OCI-LY3 (cell line): Measurements from ENCODE around the gene CD3E.

ENCODE experiments used
- H2AFZ ChIP-seq: fragments of 200-600, 300-600 bp; shearing (Covaris generic); 2 replicates; pipeline ENCODE4 v1.6.0; 2014; ENCODE audit warnings: antibody characterized with exemption, low read depth, low read length
- H3K27ac ChIP-seq: fragments of 200-600, 300-600 bp; sonication (generic); 2 replicates; pipeline ENCODE4 v1.5.1; 2014; ENCODE audit warnings: mild to moderate bottlenecking, low read length, moderate library complexity, mixed read lengths
- H3K27me3 ChIP-seq: fragments of 200-600, 300-600 bp; sonication (generic); 2 replicates; pipeline ENCODE4 v1.6.1; 2014; ENCODE audit warnings: low read depth, low read length, mixed read lengths
- H3K36me3 ChIP-seq: fragments of 200-600, 300-600 bp; sonication (generic); replicated peaks from 2 replicates; pipeline ENCODE3; 2014; ENCODE audit warnings: low read depth, low read length, mixed read lengths
- H3K4me1 ChIP-seq: fragments of 300-600, 200-600 bp; sonication (generic); 2 replicates; pipeline ENCODE4 v1.6.1; 2014; ENCODE audit warnings: low read length, mixed read lengths
- H3K4me2 ChIP-seq: fragments of 200-600, 300-600 bp; sonication (generic); 2 replicates; pipeline ENCODE4 v1.6.1; 2014; ENCODE audit warnings: low read length, mixed read lengths
- H3K4me3 ChIP-seq: fragments of 300-600, 200-600 bp; sonication (generic); 2 replicates; pipeline ENCODE4 v1.5.1; 2014; ENCODE audit warnings: antibody characterized with exemption, mild to moderate bottlenecking, low read length, moderate library complexity
- H3K79me2 ChIP-seq: fragments of 300-600, 200-600 bp; shearing (Covaris generic); 2 replicates; pipeline ENCODE4 v1.6.1; 2014; ENCODE audit warnings: mild to moderate bottlenecking, low read length, mixed read lengths
- H3K9ac ChIP-seq: fragments of 300-600, 200-600 bp; shearing (Covaris generic); 2 replicates; pipeline ENCODE4 v1.6.0; 2014; ENCODE audit warnings: mild to moderate bottlenecking, low read length, moderate library complexity
- H3K9me3 ChIP-seq: fragments of 200-600, 300-600 bp; shearing (Covaris generic); 2 replicates; pipeline ENCODE4 v1.6.1; 2014; ENCODE audit warnings: low read length, mixed read lengths; ENCODE audit not compliant: insufficient read depth
- H4K20me1 ChIP-seq: fragments of 200-600, 300-600 bp; sonication (generic); 2 replicates; pipeline ENCODE4 v1.6.1; 2016; ENCODE audit warnings: low read length, mixed read lengths; ENCODE audit not compliant: insufficient read depth
- CTCF ChIP-seq: fragments of 200-600, 300-600 bp; sonication (generic); IDR thresholded peaks from 2 replicates; pipeline ENCODE4 v1.5.1; 2014; ENCODE audit warnings: antibody characterized with exemption, low read length, low read depth
- EZH2phosphoT487 ChIP-seq: fragments of 200-600 bp; shearing (Covaris generic); IDR thresholded peaks from 2 replicates; pipeline ENCODE4 v1.6.1; 2018; ENCODE audit warnings: antibody characterized with exemption, mixed run types, low read depth

CD3E gene

GRCh38 chr11:118304568-118305248 lies at the start of gene CD3E:
Gene CD3E (plus strand): TSS chr11:118304730. CDS start chr11:118304953, 223 bp downstream.
- H3K9me3 ChIP-seq = no peaks in the 10 kb centered on the region
- no peaks in the 10 kb centered on the region for H3K79me2 ChIP-seq
- no peak within 1 kb of the TSS for H3K9ac ChIP-seq
- H3K4me3 ChIP-seq = no peak within 1 kb of the TSS
- TF ChIP-seq EZH2phosphoT487 = no peak
- no peak for TF ChIP-seq CTCF
- H4K20me1 ChIP-seq = no peaks in the 10 kb centered on the region
- no peaks in the 10 kb centered on the region for H3K36me3 ChIP-seq
- peak within 1 kb of the TSS; percentile 74; the same call in 1 of the 2 replicates for H2AFZ ChIP-seq
- H3K27ac ChIP-seq = no peak within 1 kb of the TSS
- H3K27me3 ChIP-seq = peaks cover 14% of the 10 kb centered on the region; the same call in 1 of the 2 replicates
- no peaks in the 10 kb centered on the region for H3K4me1 ChIP-seq
- no peak within 1 kb of the TSS for H3K4me2 ChIP-seq

- H3K4me2 ChIP-seq = no peak overlapping the region
- H3K4me1 ChIP-seq = peaks cover 8% of the 10 kb centered on the region
- H4K20me1 ChIP-seq = no peaks in the 10 kb centered on the region
- no peaks in the 10 kb centered on the region for H3K9me3 ChIP-seq
- no peak overlapping the region for H2AFZ ChIP-seq
- H3K27ac ChIP-seq = no peak overlapping the region
- H3K79me2 ChIP-seq = no peaks in the 10 kb centered on the region
- peaks cover 5% of the 10 kb centered on the region for H3K27me3 ChIP-seq
- H3K36me3 ChIP-seq = no peaks in the 10 kb centered on the region
- H3K9ac ChIP-seq = no peak overlapping the region
- H3K4me3 ChIP-seq = no peak overlapping the region
- TF ChIP-seq CTCF = no peak
- no peak for TF ChIP-seq EZH2phosphoT487
Observed at GRCh38 chr11:118258410-118258809, 46.1 kb upstream of the CD3E start.

- Histone ChIP-seq H2AFZ (no peak overlapping the region), H3K9ac (no peak overlapping the region), H3K27me3 (peaks cover 12% of the 10 kb centered on the region), H4K20me1 (no peaks in the 10 kb centered on the region), H3K9me3 (no peaks in the 10 kb centered on the region), H3K27ac (no peak overlapping the region), H3K4me3 (no peak overlapping the region), H3K36me3 (no peaks in the 10 kb centered on the region), H3K79me2 (no peaks in the 10 kb centered on the region), H3K4me1 (peaks cover 15% of the 10 kb centered on the region), H3K4me2 (no peak overlapping the region)
- TF ChIP-seq CTCF (no peak), EZH2phosphoT487 (no peak)
Observed at GRCh38 chr11:118259138-118259537, 45.4 kb upstream of the CD3E start.

GRCh38 chr11:118260353-118260752 lies 44.2 kb upstream of the CD3E start:
- Histone ChIP-seq H2AFZ (no peak overlapping the region), H4K20me1 (no peaks in the 10 kb centered on the region), H3K9ac (no peak overlapping the region), H3K9me3 (no peaks in the 10 kb centered on the region), H3K27ac (no peak overlapping the region), H3K4me3 (no peak overlapping the region), H3K36me3 (no peaks in the 10 kb centered on the region), H3K27me3 (peaks cover 24% of the 10 kb centered on the region), H3K4me2 (no peak overlapping the region), H3K4me1 (peaks cover 15% of the 10 kb centered on the region), H3K79me2 (no peaks in the 10 kb centered on the region)
- TF ChIP-seq EZH2phosphoT487 (no peak), CTCF (no peak)
